GM12873 (cell line): Measurements from ENCODE around the gene COPE.

Experiments
- CTCF ChIP-seq: IDR thresholded peaks from 2 replicates; pipeline ENCODE4 v1.5.1; 2012; ENCODE audit warnings: low read depth, mild to moderate bottlenecking, moderate library complexity, low read length, control low read depth; ENCODE audit not compliant: insufficient read depth; ENCODE audit errors: missing control alignments

The COPE gene

DNA sequence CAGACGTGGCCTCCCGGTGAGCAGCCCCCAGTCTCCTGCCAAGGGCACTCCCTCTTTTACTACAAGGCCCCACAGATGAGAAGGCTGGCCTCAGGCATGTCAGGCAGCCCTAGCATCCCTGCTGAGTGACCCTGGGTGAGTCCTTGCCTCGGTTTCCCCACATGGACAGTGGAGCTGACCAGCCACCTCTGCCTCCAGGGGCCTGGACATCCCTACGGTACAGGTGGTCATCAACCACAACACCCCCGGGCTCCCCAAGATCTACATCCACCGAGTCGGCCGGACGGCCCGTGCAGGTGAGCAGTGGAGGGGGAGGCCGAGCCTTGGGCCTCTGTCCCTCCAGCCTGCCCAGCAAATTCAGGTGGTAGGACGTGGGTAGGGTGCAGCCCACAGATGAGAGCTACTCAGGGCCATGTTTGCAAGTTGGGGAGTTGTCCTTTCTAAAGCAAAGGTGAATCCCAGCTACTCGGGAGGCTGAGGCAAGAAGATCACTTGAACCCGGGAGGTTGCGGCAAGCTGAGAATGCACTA lies 5.6 kb upstream of the COPE start:
- TF ChIP-seq CTCF: no peak

GRCh38 chr19:18922228-18922985 lies 3.2 kb upstream of the COPE start:
- no peak for TF ChIP-seq CTCF

DNA sequence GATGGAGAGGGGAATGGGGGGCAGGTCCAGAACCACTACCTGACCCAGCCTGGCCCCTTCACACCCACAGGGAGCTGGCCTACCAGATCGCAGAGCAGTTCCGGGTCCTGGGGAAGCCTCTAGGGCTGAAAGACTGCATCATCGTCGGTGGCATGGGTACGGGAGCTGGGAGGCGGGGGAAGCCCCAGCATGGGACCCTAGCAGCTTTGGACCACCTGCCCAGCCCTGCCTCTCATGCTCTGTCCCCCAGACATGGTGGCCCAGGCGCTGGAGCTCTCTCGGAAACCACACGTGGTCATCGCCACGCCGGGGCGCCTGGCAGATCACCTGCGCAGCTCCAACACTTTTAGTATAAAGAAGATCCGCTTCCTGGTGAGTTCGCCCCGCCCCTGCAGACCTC lies 2.4 kb upstream of the COPE start:
- no peak for TF ChIP-seq CTCF

DNA sequence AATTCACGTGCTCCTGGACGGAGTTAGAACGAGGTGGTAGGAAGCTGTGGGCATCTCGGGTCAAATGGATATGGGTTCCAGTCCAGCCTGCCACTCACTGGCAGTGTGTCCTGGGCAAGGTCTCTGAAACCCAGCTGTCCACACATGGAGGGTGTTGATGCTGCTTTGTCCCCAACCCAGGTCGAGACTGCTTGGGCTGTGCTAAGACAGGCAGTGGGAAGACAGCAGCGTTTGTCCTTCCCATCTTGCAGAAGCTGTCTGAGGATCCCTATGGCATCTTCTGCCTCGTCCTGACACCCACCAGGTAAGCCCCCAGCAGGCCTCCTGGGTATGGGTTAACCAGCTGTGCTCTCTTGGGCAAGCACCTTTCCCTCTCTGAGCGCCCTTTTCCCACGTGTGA lies 1.2 kb upstream of the COPE start:
- TF ChIP-seq CTCF: no peak

DNA sequence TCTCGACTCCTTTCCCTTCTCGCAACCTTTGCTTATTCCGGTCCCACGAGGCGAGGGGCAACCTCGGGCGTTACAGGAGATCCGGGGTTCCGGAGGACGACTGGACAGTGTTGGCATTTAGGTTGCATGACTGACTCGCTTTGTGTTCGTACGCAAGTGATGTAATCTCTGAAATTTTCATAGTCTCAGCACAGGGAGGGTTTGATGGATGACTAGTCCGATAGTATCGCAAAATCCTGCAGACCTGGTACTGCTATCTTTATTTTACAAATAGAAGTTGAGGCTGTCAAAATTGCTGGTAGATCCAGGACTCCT lies 670 bp upstream of the COPE start:
- no peak for TF ChIP-seq CTCF

GRCh38 chr19:18915639-18916038 lies 3.5 kb downstream of the COPE start:
- TF ChIP-seq CTCF: peak; percentile 45

- no peak for TF ChIP-seq CTCF
These were observed 5.7 kb downstream of the COPE start for GRCh38 chr19:18913466-18913865.

DNA sequence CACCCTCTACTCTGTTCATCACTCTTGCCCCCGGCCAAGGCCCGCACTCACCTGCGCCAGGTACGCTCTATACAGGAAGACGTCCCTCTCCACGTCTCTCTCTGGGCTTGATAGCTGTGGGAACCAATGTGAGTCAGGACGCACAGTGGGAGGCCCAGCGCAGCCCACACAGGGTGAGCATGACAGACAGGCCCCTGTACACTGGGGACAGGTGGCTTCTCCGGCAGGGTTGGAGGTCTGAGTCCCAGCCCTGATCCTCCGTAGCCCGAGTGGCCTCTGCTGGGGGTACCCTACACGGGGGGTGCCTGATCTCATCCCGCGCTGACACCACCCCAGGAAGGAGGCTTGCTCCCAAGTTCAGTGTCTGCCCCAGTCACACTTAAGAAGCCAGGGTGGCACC lies 6.3 kb downstream of the COPE start:
- no peak for TF ChIP-seq CTCF
